ENCODE measurements around the gene TLR10.
A peak's percentile ranks its signal among the peaks of the same experiment; 100 is the strongest.
"Not testable (repeated sequence)": the region's sequence is repeated elsewhere in the genome, so short reads cannot be mapped to it uniquely, and the experiment has no call there.

The TLR10 gene

GRCh38 chr4:38802561-38803355 lies 20.0 kb upstream of the TLR10 start:
- DNase-seq, result no peak

- no peak for DNase-seq
These were observed 18.2 kb upstream of the TLR10 start for GRCh38 chr4:38800961-38801450.

- DNase-seq, result no peak
These were observed 17.6 kb upstream of the TLR10 start for GRCh38 chr4:38800366-38800765.

- no peak for DNase-seq
These were observed 12.3 kb upstream of the TLR10 start for GRCh38 chr4:38795087-38795486.

- DNase-seq, result no peak
These were observed 11.3 kb upstream of the TLR10 start for GRCh38 chr4:38794051-38794450.

- DNase-seq, result no peak
These were observed 8.2 kb upstream of the TLR10 start for GRCh38 chr4:38791010-38791409.

GRCh38 chr4:38788317-38788716 lies 5.5 kb upstream of the TLR10 start:
- DNase-seq, result no peak

GRCh38 chr4:38787693-38788092 lies 4.9 kb upstream of the TLR10 start:
- DNase-seq, result no peak

GRCh38 chr4:38785901-38786402 lies 3.2 kb upstream of the TLR10 start:
- peak; percentile 41 for DNase-seq

GRCh38 chr4:38785041-38785790 lies 2.4 kb upstream of the TLR10 start:
- no peak for DNase-seq

- DNase-seq, result no peak
These were observed 1.4 kb upstream of the TLR10 start for GRCh38 chr4:38784141-38784540.

- no peak for DNase-seq
These were observed 295 bp upstream of the TLR10 start for GRCh38 chr4:38783109-38783460.

- DNase-seq, result no peak
These were observed 932 bp downstream of the TLR10 start for GRCh38 chr4:38781854-38782261.

GRCh38 chr4:38780833-38781484 lies 1.8 kb downstream of the TLR10 start:
- no peak for DNase-seq

- DNase-seq, result no peak
These were observed 3.0 kb downstream of the TLR10 start for GRCh38 chr4:38779790-38780189.

- DNase-seq, result not testable (repeated sequence)
These were observed 4.9 kb downstream of the TLR10 start for GRCh38 chr4:38777925-38778324.

- DNase-seq, result no peak
These were observed 7.5 kb downstream of the TLR10 start for GRCh38 chr4:38775326-38775725.

GRCh38 chr4:38774181-38774955 lies 8.4 kb downstream of the TLR10 start:
- no peak for DNase-seq

- DNase-seq, result not testable (repeated sequence)
These were observed 12.5 kb downstream of the TLR10 start for GRCh38 chr4:38770281-38770680.

GRCh38 chr4:38769857-38770256 lies 12.9 kb downstream of the TLR10 start:
- DNase-seq, result no peak

GRCh38 chr4:38769441-38769840 lies 13.3 kb downstream of the TLR10 start:
- no peak for DNase-seq

GRCh38 chr4:38768968-38769394 lies 13.8 kb downstream of the TLR10 start:
- no peak for DNase-seq

- not testable (repeated sequence) for DNase-seq
These were observed 15.8 kb downstream of the TLR10 start for GRCh38 chr4:38766940-38767339.

All from midbrain (tissue), 1 donor.